Activated T-cell treated with anti-CD3 and anti-CD28 coated beads, Interleukin-2, amount 50 U/mL, for 4 hours (primary cell): ENCODE measurements around the gene SSX4B. TPM values are rescaled to one million over a fixed set of nuclear protein-coding genes. Genes with fewer than 3 reads are reported as not detected.
"Not testable (repeated sequence)": the region's sequence is repeated elsewhere in the genome, so short reads cannot be mapped to it uniquely, and the experiment has no call there.

Experiments
- ATAC-seq, 2 donors: fragments of 200-7000 bp; cut with Tn5 transposase; one replicate each; pipeline ENCODE4 v1.10.0; 2021
- DNase-seq: peaks from one replicate; pipeline ENCODE4 v3.0.0-alpha.2; 2020
- H3K27me3 Mint-ChIP-seq: one replicate; pipeline ENCODE4 v1.8.0; 2021; ENCODE audit warnings: low read depth, mixed read lengths
- H3K36me3 Mint-ChIP-seq: one replicate; pipeline ENCODE4 v1.8.0; 2022; ENCODE audit warnings: mixed read lengths; ENCODE audit not compliant: insufficient read depth
- H3K4me1 Mint-ChIP-seq: one replicate; pipeline ENCODE4 v1.8.0; 2021; ENCODE audit warnings: low read depth, mixed read lengths
- H3K4me3 Mint-ChIP-seq: one replicate; pipeline ENCODE4 v1.8.0; 2021; ENCODE audit warnings: mild to moderate bottlenecking, moderate library complexity, mixed read lengths
- H3K9me3 Mint-ChIP-seq: one replicate; pipeline ENCODE4 v1.8.0; 2021; ENCODE audit warnings: mixed read lengths
- total RNA-seq, 3 donors: library from RNA; stranded (reverse); gene quantifications; one replicate each; pipeline ENCODE4 v1.2.1, GENCODE V29; 2021

Gene SSX4B
- total RNA-seq = not detected

- not testable (repeated sequence) for H3K4me3 Mint-ChIP-seq, H3K9me3 Mint-ChIP-seq, ATAC-seq, H3K36me3 Mint-ChIP-seq, H3K27me3 Mint-ChIP-seq, H3K4me1 Mint-ChIP-seq, DNase-seq
Observed at GRCh38 chrX:48411860-48412259, at the start of gene SSX4B. Gene SSX4B (minus strand): TSS chrX:48411960. CDS start chrX:48411372, 588 bp downstream.

- H3K36me3 Mint-ChIP-seq = peaks cover 32% of the 10 kb centered on the region
- peaks cover 13% of the 10 kb centered on the region for H3K4me1 Mint-ChIP-seq
- H3K27me3 Mint-ChIP-seq = no peaks in the 10 kb centered on the region
- no peaks in the 10 kb centered on the region for H3K9me3 Mint-ChIP-seq
- no peak for DNase-seq
- ATAC-seq = no peak
- no peak overlapping the region for H3K4me3 Mint-ChIP-seq
Observed at GRCh38 chrX:48460606-48461005, 48.8 kb upstream of the SSX4B start.

GRCh38 chrX:48460031-48460430 lies 48.3 kb upstream of the SSX4B start:
- ATAC-seq (no peak), DNase-seq (no peak)
- Mint-ChIP-seq H3K4me1 (peaks cover 7% of the 10 kb centered on the region), H3K4me3 (no peak overlapping the region), H3K36me3 (peaks cover 27% of the 10 kb centered on the region), H3K27me3 (no peaks in the 10 kb centered on the region), H3K9me3 (no peaks in the 10 kb centered on the region)

- peaks cover 6% of the 10 kb centered on the region for H3K4me1 Mint-ChIP-seq
- no peaks in the 10 kb centered on the region for H3K27me3 Mint-ChIP-seq
- H3K4me3 Mint-ChIP-seq = no peak overlapping the region
- DNase-seq (no peak), ATAC-seq (no peak)
- H3K9me3 Mint-ChIP-seq = no peaks in the 10 kb centered on the region
- H3K36me3 Mint-ChIP-seq = peaks cover 25% of the 10 kb centered on the region
Observed at GRCh38 chrX:48459483-48459882, 47.7 kb upstream of the SSX4B start.

GRCh38 chrX:48458711-48459110 lies 47.0 kb upstream of the SSX4B start:
- no peak overlapping the region for H3K4me3 Mint-ChIP-seq
- DNase-seq (no peak), ATAC-seq (no peak)
- no peaks in the 10 kb centered on the region for H3K27me3 Mint-ChIP-seq
- no peaks in the 10 kb centered on the region for H3K4me1 Mint-ChIP-seq
- no peaks in the 10 kb centered on the region for H3K9me3 Mint-ChIP-seq
- peaks cover 20% of the 10 kb centered on the region for H3K36me3 Mint-ChIP-seq

GRCh38 chrX:48456628-48457331 lies 45.0 kb upstream of the SSX4B start:
- Mint-ChIP-seq H3K36me3 (peaks cover 20% of the 10 kb centered on the region), H3K4me3 (no peak overlapping the region), H3K9me3 (no peaks in the 10 kb centered on the region), H3K27me3 (no peaks in the 10 kb centered on the region), H3K4me1 (no peaks in the 10 kb centered on the region)
- no peak for ATAC-seq
- DNase-seq = no peak

GRCh38 chrX:48451708-48452107 lies 39.9 kb upstream of the SSX4B start:
- H3K36me3 Mint-ChIP-seq = no peaks in the 10 kb centered on the region
- ATAC-seq = no peak
- H3K4me1 Mint-ChIP-seq = no peaks in the 10 kb centered on the region

GRCh38 chrX:48450076-48450475 lies 38.3 kb upstream of the SSX4B start:
- no peak for ATAC-seq
- no peaks in the 10 kb centered on the region for H3K4me1 Mint-ChIP-seq
- no peaks in the 10 kb centered on the region for H3K9me3 Mint-ChIP-seq
- DNase-seq = no peak
- no peaks in the 10 kb centered on the region for H3K36me3 Mint-ChIP-seq
- H3K4me3 Mint-ChIP-seq = no peak overlapping the region
- no peaks in the 10 kb centered on the region for H3K27me3 Mint-ChIP-seq

More at GRCh38 chrX:48451708-48452107, 39.9 kb upstream of the SSX4B start:
- no peaks in the 10 kb centered on the region for H3K9me3 Mint-ChIP-seq
- H3K27me3 Mint-ChIP-seq = no peaks in the 10 kb centered on the region
- DNase-seq = no peak
- H3K4me3 Mint-ChIP-seq = no peak overlapping the region

- not testable (repeated sequence) for H3K9me3 Mint-ChIP-seq, H3K36me3 Mint-ChIP-seq, H3K4me1 Mint-ChIP-seq, H3K4me3 Mint-ChIP-seq, H3K27me3 Mint-ChIP-seq, ATAC-seq, DNase-seq
Observed at GRCh38 chrX:48447201-48447600, 35.4 kb upstream of the SSX4B start.

GRCh38 chrX:48433713-48434112 lies 22.0 kb upstream of the SSX4B start:
- peaks cover 17% of the 10 kb centered on the region for H3K4me1 Mint-ChIP-seq
- ATAC-seq, H3K36me3 Mint-ChIP-seq, H3K9me3 Mint-ChIP-seq, H3K27me3 Mint-ChIP-seq, H3K4me3 Mint-ChIP-seq, DNase-seq: not testable (repeated sequence)

- not testable (repeated sequence) for H3K27me3 Mint-ChIP-seq, ATAC-seq, H3K9me3 Mint-ChIP-seq, H3K4me3 Mint-ChIP-seq, DNase-seq, H3K36me3 Mint-ChIP-seq
- peaks cover 19% of the 10 kb centered on the region for H3K4me1 Mint-ChIP-seq
Observed at GRCh38 chrX:48430166-48430565, 18.4 kb upstream of the SSX4B start.

GRCh38 chrX:48429606-48430005 lies 17.8 kb upstream of the SSX4B start:
- not testable (repeated sequence) for DNase-seq, H3K36me3 Mint-ChIP-seq, H3K4me3 Mint-ChIP-seq, ATAC-seq, H3K9me3 Mint-ChIP-seq, H3K27me3 Mint-ChIP-seq
- peaks cover 19% of the 10 kb centered on the region for H3K4me1 Mint-ChIP-seq

- H3K9me3 Mint-ChIP-seq, H3K4me3 Mint-ChIP-seq, DNase-seq, H3K4me1 Mint-ChIP-seq, H3K36me3 Mint-ChIP-seq, H3K27me3 Mint-ChIP-seq: not testable (repeated sequence)
- ATAC-seq = peak; percentile 87 to 95
Observed at GRCh38 chrX:48427027-48427716, 15.4 kb upstream of the SSX4B start.

GRCh38 chrX:48397825-48398224 lies 13.9 kb downstream of the SSX4B start:
- H3K27me3 Mint-ChIP-seq, ATAC-seq, H3K36me3 Mint-ChIP-seq: not testable (repeated sequence)

GRCh38 chrX:48396931-48397330 lies 14.8 kb downstream of the SSX4B start:
- ATAC-seq, DNase-seq, H3K9me3 Mint-ChIP-seq, H3K27me3 Mint-ChIP-seq, H3K36me3 Mint-ChIP-seq, H3K4me1 Mint-ChIP-seq, H3K4me3 Mint-ChIP-seq: not testable (repeated sequence)

More at GRCh38 chrX:48397825-48398224, 13.9 kb downstream of the SSX4B start:
- not testable (repeated sequence) for H3K9me3 Mint-ChIP-seq, H3K4me1 Mint-ChIP-seq, H3K4me3 Mint-ChIP-seq, DNase-seq
